ENCODE measurements around the gene MED12.

MED12 gene

DNA sequence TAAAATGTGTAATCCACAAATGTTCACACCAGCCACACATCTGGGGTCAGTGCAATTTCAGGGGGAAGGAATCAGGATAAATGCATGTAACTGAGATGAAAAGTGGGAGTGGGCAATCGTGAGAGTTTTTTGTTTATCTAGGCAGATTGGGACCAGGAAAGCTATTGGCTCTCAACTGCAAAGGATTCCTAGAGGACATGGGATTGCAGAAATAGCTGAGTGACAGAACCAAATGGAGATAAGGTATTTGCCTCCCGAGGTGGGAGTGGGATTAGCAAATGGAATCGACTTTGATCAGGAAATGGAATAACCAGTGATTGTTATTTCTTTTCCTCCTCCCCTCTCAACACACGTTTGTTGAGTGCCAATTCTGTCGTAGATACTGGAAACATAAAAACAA lies 65.7 kb downstream of the MED12 start:
- Histone ChIP-seq H3K79me2 (ENCODE audit: insufficient read depth, low read length) (0 out of 2 replicates have a peak, but pooled peaks cover 5% of the 10 kb centered on the region), H3K9me3 (ENCODE audit: insufficient read depth, low read length) (no peaks in the 10 kb centered on the region), H3K4me2 (ENCODE audit: low read depth, low read length, poor library complexity, severe bottlenecking) (no peak overlapping the region), H2AFZ (ENCODE audit: low read depth, low read length, severe bottlenecking) (no peak overlapping the region), H4K20me1 (ENCODE audit: low read depth, low read length) (no peaks in the 10 kb centered on the region), H3K36me3 (ENCODE audit: low read length) (no peaks in the 10 kb centered on the region), H3K9me2 (replicated peaks; ENCODE audit: insufficient read depth, low read length) (no peaks in the 10 kb centered on the region), H3K4me3 (ENCODE audit: insufficient read depth, low read length, poor library complexity, severe bottlenecking) (no peak overlapping the region), H3F3A (ENCODE audit: insufficient read depth) (peaks cover 19% of the 10 kb centered on the region; the same call in 1 of the 2 replicates), H3K27me3 (ENCODE audit: low read length) (no peaks in the 10 kb centered on the region), H3K27ac (ENCODE audit: low read depth, low read length) (no peak overlapping the region), H3K9ac (ENCODE audit: low read length) (no peak overlapping the region)
- no peak for TF ChIP-seq EZH2phosphoT487 (conservative IDR thresholded peaks at IDR 0.05; ENCODE audit: low read length)

DNA sequence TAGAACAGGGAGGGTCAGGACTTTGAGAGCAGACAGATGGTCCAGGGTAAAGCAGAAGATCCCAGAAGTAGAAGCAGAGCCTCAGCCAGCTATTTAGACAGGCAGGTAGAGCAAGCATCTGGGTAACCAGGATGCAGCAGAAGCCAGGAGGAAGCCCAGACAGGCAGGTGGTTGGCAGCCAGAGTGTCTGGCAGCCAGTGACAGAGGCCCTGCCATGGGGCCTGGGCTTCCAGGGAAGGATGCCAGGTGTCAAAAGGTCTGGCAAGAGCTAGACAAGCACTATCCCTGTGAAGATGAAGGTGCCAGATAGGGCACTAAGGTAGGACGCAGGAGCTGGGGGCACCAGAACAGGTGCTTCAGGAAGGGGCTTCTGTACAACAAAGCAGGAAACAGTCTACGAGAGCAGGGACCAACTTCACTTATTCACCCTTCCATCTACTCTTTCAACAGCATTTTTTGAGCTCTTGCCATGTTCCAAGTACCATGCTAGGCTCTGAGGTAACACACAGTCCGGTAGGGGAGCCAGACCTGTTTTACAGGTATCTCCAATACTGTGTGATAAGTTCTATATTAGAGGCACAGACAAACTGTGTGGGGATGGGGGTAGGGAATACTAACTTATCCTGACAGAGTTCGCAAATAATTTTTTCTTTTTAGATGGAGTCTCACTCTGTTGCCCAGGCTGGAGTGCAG lies 66.6 kb downstream of the MED12 start:
- Histone ChIP-seq H2AFZ (ENCODE audit: low read depth, low read length, severe bottlenecking) (no peak overlapping the region), H3K79me2 (ENCODE audit: insufficient read depth, low read length) (0 out of 2 replicates have a peak, but pooled peaks cover 5% of the 10 kb centered on the region), H3K27ac (ENCODE audit: low read depth, low read length) (no peak overlapping the region), H3K9ac (ENCODE audit: low read length) (no peak overlapping the region), H4K20me1 (ENCODE audit: low read depth, low read length) (no peaks in the 10 kb centered on the region), H3F3A (ENCODE audit: insufficient read depth) (peaks cover 19% of the 10 kb centered on the region; the same call in 1 of the 2 replicates), H3K9me2 (replicated peaks; ENCODE audit: insufficient read depth, low read length) (no peaks in the 10 kb centered on the region), H3K36me3 (ENCODE audit: low read length) (no peaks in the 10 kb centered on the region), H3K9me3 (ENCODE audit: insufficient read depth, low read length) (no peaks in the 10 kb centered on the region), H3K4me2 (ENCODE audit: low read depth, low read length, poor library complexity, severe bottlenecking) (no peak overlapping the region), H3K27me3 (ENCODE audit: low read length) (no peaks in the 10 kb centered on the region), H3K4me3 (ENCODE audit: insufficient read depth, low read length, poor library complexity, severe bottlenecking) (no peak overlapping the region)
- TF ChIP-seq, protein P1, sequence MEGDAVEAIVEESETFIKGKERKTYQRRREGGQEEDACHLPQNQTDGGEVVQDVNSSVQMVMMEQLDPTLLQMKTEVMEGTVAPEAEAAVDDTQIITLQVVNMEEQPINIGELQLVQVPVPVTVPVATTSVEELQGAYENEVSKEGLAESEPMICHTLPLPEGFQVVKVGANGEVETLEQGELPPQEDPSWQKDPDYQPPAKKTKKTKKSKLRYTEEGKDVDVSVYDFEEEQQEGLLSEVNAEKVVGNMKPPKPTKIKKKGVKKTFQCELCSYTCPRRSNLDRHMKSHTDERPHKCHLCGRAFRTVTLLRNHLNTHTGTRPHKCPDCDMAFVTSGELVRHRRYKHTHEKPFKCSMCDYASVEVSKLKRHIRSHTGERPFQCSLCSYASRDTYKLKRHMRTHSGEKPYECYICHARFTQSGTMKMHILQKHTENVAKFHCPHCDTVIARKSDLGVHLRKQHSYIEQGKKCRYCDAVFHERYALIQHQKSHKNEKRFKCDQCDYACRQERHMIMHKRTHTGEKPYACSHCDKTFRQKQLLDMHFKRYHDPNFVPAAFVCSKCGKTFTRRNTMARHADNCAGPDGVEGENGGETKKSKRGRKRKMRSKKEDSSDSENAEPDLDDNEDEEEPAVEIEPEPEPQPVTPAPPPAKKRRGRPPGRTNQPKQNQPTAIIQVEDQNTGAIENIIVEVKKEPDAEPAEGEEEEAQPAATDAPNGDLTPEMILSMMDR (IDR thresholded peaks at IDR 0.05; ENCODE audit: insufficient read depth, low read length, poor library complexity, severe bottlenecking), result no peak
- TF ChIP-seq EZH2phosphoT487 (conservative IDR thresholded peaks at IDR 0.05; ENCODE audit: low read length), result no peak

DNA sequence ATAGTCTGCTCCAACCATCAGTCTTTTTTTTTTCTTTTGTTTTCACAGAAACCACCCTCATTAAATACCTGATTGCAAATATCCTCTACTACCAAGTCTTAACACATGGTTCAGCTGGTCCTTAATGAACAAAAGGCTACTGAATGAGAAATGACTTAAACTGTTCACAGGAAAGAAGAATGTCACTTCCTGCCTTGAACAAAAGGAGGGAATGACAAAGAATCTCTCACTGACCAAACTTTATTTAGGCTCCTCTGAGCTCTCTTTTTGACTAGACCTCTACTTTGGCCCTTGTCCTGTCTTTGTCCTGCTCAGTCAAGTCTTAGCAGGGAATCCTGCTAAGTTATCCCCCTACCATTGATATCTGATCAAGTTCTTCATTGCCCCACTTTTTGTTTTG lies 72.9 kb downstream of the MED12 start:
- H3K9me2 ChIP-seq (replicated peaks; ENCODE audit: insufficient read depth, low read length), result no peaks in the 10 kb centered on the region
- H3K4me2 ChIP-seq (ENCODE audit: low read depth, low read length, poor library complexity, severe bottlenecking), result no peak overlapping the region
- H4K20me1 ChIP-seq (ENCODE audit: low read depth, low read length), result no peaks in the 10 kb centered on the region
- no peak overlapping the region for H2AFZ ChIP-seq (ENCODE audit: low read depth, low read length, severe bottlenecking)
- TF ChIP-seq EZH2phosphoT487 (conservative IDR thresholded peaks at IDR 0.05; ENCODE audit: low read length), result no peak
- TF ChIP-seq, protein P1 (IDR thresholded peaks at IDR 0.05; ENCODE audit: insufficient read depth, low read length, poor library complexity, severe bottlenecking), result no peak
- H3K9me3 ChIP-seq (ENCODE audit: insufficient read depth, low read length), result no peaks in the 10 kb centered on the region
- H3K79me2 ChIP-seq (ENCODE audit: insufficient read depth, low read length), result peaks cover 16% of the 10 kb centered on the region
- no peak overlapping the region for H3K9ac ChIP-seq (ENCODE audit: low read length)
- no peak overlapping the region for H3K27ac ChIP-seq (ENCODE audit: low read depth, low read length)
- no peaks in the 10 kb centered on the region for H3K27me3 ChIP-seq (ENCODE audit: low read length)
- peaks cover 4% of the 10 kb centered on the region; the same call in 1 of the 2 replicates for H3F3A ChIP-seq (ENCODE audit: insufficient read depth)
- H3K36me3 ChIP-seq (ENCODE audit: low read length), result no peaks in the 10 kb centered on the region
- H3K4me3 ChIP-seq (ENCODE audit: insufficient read depth, low read length, poor library complexity, severe bottlenecking), result no peak overlapping the region

Measured in SU-DHL-6 (cell line).